NB4 (cell line): ENCODE data around the gene FUOM.

Experiments used
- DNase-seq: peaks from one replicate; pipeline ENCODE4 v3.0.0; 2010; ENCODE audit warnings: low read depth
- H3K4me3 ChIP-seq: one replicate; pipeline ENCODE4 v1.5.1; 2011; ENCODE audit warnings: mild to moderate bottlenecking, low read depth, low read length, moderate library complexity
- CTCF ChIP-seq: IDR thresholded peaks from one replicate; pipeline ENCODE4 v1.5.1; 2012; ENCODE audit warnings: low read depth, low read length
- MAX ChIP-seq: IDR thresholded peaks from 2 replicates; pipeline ENCODE4 v1.6.1; 2011; ENCODE audit warnings: low read depth, low read length
- MYC ChIP-seq: IDR thresholded peaks from 2 replicates; pipeline ENCODE4 v1.6.1; 2011; ENCODE audit warnings: low read depth, low read length
- POLR2A ChIP-seq: IDR thresholded peaks from 2 replicates; pipeline ENCODE4 v1.6.1; 2011; ENCODE audit warnings: mild to moderate bottlenecking; ENCODE audit not compliant: insufficient read length; ENCODE audit errors: extremely low read depth

The FUOM gene

GRCh38 chr10:133359554-133359971 is 1.7 kb upstream of the FUOM start:
- no peak for TF ChIP-seq CTCF
- TF ChIP-seq MYC: no peak
- no peak for TF ChIP-seq POLR2A
- no peak for TF ChIP-seq MAX
- H3K4me3 ChIP-seq: no peak overlapping the region
- no peak for DNase-seq

GRCh38 chr10:133358925-133359310 is 1.1 kb upstream of the FUOM start:
- TF ChIP-seq POLR2A: no peak
- TF ChIP-seq CTCF: no peak
- no peak for DNase-seq
- no peak overlapping the region for H3K4me3 ChIP-seq

- no peak overlapping the region for H3K4me3 ChIP-seq
- no peak for DNase-seq
- no peak for TF ChIP-seq MAX
- TF ChIP-seq POLR2A: no peak
- TF ChIP-seq CTCF: no peak
- TF ChIP-seq MYC: no peak
Observed at GRCh38 chr10:133358162-133358924, 524 bp upstream of the FUOM start.

GRCh38 chr10:133356549-133357284 is 1.1 kb downstream of the FUOM start:
- TF ChIP-seq POLR2A (no peak), MYC (no peak), MAX (no peak), CTCF (no peak)
- DNase-seq: peak; percentile 63
- peak overlapping the region; percentile 64 for H3K4me3 ChIP-seq

- peak overlapping the region; percentile 64 for H3K4me3 ChIP-seq
- DNase-seq: no peak
- TF ChIP-seq MYC (no peak), POLR2A (no peak), CTCF (no peak), MAX (no peak)
Observed at GRCh38 chr10:133355991-133356390, 1.8 kb downstream of the FUOM start.
